ENCODE measurements around the gene OR6S1.

OR6S1 gene

DNA sequence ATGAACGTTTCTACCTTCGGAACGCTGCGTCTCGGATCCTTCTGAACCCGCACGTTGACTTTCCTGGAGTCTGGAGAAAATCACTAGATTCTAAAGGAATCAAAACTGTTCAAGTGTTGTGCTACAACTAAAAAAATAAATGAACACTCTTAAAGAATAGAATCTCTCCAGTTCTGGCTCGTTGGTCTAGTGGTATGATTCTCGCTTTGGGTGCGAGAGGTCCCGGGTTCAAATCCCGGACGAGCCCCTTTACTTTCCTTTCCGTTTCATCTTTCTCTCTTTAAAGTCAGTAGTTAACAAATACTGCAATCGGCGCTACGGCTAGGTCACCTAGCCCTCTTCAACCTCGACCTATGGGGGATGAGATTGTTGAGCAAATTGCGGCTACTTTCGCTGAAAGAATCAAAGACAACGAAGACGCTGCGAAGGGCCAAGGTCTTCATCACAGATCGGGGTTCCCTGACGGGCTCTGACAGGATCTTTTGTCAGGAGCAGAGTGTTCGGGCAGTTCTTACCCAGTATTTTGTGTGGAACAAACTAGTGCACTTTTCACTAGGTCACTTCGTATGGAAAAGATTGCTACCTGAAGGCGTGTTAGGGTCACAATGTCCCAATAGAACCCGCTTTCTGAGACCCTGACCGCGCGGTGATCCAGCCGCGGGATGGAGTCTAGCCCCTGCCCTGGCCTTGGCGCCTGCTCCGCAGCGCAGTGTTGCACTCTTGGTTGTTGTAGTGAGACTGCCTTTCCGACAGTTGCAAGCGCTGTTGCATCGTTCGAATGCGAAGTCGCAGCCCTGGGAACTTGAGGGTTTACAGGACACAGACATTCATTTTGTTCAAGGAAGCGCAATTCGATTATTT, 8.4 kb downstream of the OR6S1 start (continued):
- TF ChIP-seq ZNF558 (tag by site-specific recombination; IDR thresholded peaks at IDR 0.05), result peak; percentile 78; the same call in 1 of the 2 replicates
- TF ChIP-seq ZNF510 (tag by site-specific recombination; IDR thresholded peaks at IDR 0.05; ENCODE audit: insufficient replicate concordance), result peak; percentile 6
- TF ChIP-seq ZXDB (tag by site-specific recombination; IDR thresholded peaks at IDR 0.05), result peak; percentile 73
- TF ChIP-seq ZNF660 (tag by site-specific recombination; IDR thresholded peaks at IDR 0.05), result peak; percentile 74
- peak; percentile 43; the same call in 1 of the 2 replicates for TF ChIP-seq PRDM1 (tag by site-specific recombination; IDR thresholded peaks at IDR 0.05)
- TF ChIP-seq ZNF701 (tag by site-specific recombination; IDR thresholded peaks at IDR 0.05), result no peak
- TF ChIP-seq YY1 (tag by site-specific recombination; IDR thresholded peaks at IDR 0.05), result peak; percentile 27; the same call in 1 of the 2 replicates
- TF ChIP-seq GLIS1 (tag by site-specific recombination; IDR thresholded peaks at IDR 0.05), result no peak
- TF ChIP-seq, protein P1, sequence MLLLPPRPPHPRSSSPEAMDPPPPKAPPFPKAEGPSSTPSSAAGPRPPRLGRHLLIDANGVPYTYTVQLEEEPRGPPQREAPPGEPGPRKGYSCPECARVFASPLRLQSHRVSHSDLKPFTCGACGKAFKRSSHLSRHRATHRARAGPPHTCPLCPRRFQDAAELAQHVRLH (tag by site-specific recombination; IDR thresholded peaks at IDR 0.05), result peak; percentile 38; the same call in 1 of the 2 replicates
- 0 out of 2 replicates have a peak, but pooled peaks have one; percentile 56 for TF ChIP-seq BCL11B (tag by site-specific recombination; IDR thresholded peaks at IDR 0.05; ENCODE audit: low read depth)
- TF ChIP-seq, protein P2, sequence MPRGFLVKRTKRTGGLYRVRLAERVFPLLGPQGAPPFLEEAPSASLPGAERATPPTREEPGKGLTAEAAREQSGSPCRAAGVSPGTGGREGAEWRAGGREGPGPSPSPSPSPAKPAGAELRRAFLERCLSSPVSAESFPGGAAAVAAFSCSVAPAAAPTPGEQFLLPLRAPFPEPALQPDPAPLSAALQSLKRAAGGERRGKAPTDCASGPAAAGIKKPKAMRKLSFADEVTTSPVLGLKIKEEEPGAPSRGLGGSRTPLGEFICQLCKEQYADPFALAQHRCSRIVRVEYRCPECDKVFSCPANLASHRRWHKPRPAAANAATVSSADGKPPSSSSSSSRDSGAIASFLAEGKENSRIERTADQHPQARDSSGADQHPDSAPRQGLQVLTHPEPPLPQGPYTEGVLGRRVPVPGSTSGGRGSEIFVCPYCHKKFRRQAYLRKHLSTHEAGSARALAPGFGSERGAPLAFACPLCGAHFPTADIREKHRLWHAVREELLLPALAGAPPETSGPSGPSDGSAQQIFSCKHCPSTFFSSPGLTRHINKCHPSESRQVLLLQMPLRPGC (tag by site-specific recombination; IDR thresholded peaks at IDR 0.05), result no peak; the same call in 1 of the 2 replicates
- TF ChIP-seq ZNF664 (tag by site-specific recombination; IDR thresholded peaks at IDR 0.05), result no peak
- TF ChIP-seq ZBTB21 (tag by site-specific recombination; IDR thresholded peaks at IDR 0.05), result peak; percentile 36; the same call in 1 of the 2 replicates
- TF ChIP-seq, protein P3, sequence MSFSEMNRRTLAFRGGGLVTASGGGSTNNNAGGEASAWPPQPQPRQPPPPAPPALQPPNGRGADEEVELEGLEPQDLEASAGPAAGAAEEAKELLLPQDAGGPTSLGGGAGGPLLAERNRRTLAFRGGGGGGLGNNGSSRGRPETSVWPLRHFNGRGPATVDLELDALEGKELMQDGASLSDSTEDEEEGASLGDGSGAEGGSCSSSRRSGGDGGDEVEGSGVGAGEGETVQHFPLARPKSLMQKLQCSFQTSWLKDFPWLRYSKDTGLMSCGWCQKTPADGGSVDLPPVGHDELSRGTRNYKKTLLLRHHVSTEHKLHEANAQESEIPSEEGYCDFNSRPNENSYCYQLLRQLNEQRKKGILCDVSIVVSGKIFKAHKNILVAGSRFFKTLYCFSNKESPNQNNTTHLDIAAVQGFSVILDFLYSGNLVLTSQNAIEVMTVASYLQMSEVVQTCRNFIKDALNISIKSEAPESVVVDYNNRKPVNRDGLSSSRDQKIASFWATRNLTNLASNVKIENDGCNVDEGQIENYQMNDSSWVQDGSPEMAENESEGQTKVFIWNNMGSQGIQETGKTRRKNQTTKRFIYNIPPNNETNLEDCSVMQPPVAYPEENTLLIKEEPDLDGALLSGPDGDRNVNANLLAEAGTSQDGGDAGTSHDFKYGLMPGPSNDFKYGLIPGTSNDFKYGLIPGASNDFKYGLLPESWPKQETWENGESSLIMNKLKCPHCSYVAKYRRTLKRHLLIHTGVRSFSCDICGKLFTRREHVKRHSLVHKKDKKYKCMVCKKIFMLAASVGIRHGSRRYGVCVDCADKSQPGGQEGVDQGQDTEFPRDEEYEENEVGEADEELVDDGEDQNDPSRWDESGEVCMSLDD (tag by site-specific recombination; IDR thresholded peaks at IDR 0.05), result peak; percentile 40; the same call in 1 of the 2 replicates
- TF ChIP-seq ZNF626 (tag by site-specific recombination; IDR thresholded peaks at IDR 0.05), result no peak
- TF ChIP-seq, protein P4, sequence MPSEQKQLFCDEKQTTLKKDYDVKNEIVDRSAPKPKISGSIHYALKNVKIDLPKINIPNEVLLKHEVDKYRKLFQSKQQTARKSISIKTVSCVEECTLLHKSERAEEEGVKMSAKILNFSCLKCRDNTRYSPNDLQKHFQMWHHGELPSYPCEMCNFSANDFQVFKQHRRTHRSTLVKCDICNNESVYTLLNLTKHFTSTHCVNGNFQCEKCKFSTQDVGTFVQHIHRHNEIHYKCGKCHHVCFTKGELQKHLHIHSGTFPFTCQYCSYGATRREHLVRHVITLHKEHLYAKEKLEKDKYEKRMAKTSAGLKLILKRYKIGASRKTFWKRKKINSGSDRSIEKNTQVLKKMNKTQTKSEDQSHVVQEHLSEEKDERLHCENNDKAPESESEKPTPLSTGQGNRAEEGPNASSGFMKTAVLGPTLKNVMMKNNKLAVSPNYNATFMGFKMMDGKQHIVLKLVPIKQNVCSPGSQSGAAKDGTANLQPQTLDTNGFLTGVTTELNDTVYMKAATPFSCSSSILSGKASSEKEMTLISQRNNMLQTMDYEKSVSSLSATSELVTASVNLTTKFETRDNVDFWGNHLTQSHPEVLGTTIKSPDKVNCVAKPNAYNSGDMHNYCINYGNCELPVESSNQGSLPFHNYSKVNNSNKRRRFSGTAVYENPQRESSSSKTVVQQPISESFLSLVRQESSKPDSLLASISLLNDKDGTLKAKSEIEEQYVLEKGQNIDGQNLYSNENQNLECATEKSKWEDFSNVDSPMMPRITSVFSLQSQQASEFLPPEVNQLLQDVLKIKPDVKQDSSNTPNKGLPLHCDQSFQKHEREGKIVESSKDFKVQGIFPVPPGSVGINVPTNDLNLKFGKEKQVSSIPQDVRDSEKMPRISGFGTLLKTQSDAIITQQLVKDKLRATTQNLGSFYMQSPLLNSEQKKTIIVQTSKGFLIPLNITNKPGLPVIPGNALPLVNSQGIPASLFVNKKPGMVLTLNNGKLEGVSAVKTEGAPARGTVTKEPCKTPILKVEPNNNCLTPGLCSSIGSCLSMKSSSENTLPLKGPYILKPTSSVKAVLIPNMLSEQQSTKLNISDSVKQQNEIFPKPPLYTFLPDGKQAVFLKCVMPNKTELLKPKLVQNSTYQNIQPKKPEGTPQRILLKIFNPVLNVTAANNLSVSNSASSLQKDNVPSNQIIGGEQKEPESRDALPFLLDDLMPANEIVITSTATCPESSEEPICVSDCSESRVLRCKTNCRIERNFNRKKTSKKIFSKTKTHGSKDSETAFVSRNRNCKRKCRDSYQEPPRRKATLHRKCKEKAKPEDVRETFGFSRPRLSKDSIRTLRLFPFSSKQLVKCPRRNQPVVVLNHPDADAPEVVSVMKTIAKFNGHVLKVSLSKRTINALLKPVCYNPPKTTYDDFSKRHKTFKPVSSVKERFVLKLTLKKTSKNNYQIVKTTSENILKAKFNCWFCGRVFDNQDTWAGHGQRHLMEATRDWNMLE (tag by site-specific recombination; conservative IDR thresholded peaks at IDR 0.05; ENCODE audit: low read depth), result 0 out of 2 replicates have a peak, but pooled peaks have one; percentile 29
- TF ChIP-seq, protein P5, sequence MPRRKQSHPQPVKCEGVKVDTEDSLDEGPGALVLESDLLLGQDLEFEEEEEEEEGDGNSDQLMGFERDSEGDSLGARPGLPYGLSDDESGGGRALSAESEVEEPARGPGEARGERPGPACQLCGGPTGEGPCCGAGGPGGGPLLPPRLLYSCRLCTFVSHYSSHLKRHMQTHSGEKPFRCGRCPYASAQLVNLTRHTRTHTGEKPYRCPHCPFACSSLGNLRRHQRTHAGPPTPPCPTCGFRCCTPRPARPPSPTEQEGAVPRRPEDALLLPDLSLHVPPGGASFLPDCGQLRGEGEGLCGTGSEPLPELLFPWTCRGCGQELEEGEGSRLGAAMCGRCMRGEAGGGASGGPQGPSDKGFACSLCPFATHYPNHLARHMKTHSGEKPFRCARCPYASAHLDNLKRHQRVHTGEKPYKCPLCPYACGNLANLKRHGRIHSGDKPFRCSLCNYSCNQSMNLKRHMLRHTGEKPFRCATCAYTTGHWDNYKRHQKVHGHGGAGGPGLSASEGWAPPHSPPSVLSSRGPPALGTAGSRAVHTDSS (tag by site-specific recombination; IDR thresholded peaks at IDR 0.05), result peak; percentile 84
- TF ChIP-seq FEZF1 (tag by site-specific recombination; IDR thresholded peaks at IDR 0.05), result 0 out of 2 replicates have a peak, but pooled peaks have one; percentile 34
- peak; percentile 58; the same call in 1 of the 2 replicates for TF ChIP-seq ZNF394 (tag by site-specific recombination; IDR thresholded peaks at IDR 0.05; ENCODE audit: borderline replicate concordance)
- no peak for TF ChIP-seq BCL11A (tag by site-specific recombination; IDR thresholded peaks at IDR 0.05; ENCODE audit: low read depth)
- TF ChIP-seq, protein P6, sequence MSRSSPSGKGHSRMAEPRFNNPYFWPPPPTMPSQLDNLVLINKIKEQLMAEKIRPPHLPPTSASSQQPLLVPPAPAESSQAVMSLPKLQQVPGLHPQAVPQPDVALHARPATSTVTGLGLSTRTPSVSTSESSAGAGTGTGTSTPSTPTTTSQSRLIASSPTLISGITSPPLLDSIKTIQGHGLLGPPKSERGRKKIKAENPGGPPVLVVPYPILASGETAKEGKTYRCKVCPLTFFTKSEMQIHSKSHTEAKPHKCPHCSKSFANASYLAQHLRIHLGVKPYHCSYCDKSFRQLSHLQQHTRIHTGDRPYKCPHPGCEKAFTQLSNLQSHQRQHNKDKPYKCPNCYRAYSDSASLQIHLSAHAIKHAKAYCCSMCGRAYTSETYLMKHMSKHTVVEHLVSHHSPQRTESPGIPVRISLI (tag by site-specific recombination; IDR thresholded peaks at IDR 0.05), result no peak
- TF ChIP-seq, protein P7, sequence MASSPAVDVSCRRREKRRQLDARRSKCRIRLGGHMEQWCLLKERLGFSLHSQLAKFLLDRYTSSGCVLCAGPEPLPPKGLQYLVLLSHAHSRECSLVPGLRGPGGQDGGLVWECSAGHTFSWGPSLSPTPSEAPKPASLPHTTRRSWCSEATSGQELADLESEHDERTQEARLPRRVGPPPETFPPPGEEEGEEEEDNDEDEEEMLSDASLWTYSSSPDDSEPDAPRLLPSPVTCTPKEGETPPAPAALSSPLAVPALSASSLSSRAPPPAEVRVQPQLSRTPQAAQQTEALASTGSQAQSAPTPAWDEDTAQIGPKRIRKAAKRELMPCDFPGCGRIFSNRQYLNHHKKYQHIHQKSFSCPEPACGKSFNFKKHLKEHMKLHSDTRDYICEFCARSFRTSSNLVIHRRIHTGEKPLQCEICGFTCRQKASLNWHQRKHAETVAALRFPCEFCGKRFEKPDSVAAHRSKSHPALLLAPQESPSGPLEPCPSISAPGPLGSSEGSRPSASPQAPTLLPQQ (tag by site-specific recombination; IDR thresholded peaks at IDR 0.05), result peak; percentile 78
- no peak for TF ChIP-seq HOXC10 (CRISPR knock-in tag; IDR thresholded peaks at IDR 0.05)
- TF ChIP-seq ZNF571 (tag by site-specific recombination; IDR thresholded peaks at IDR 0.05), result no peak

Data from HEK293 (cell line).